ENCODE measurements around the gene EME1.

GRCh38 chr17:50407921-50408320 lies 34.9 kb downstream of the EME1 start:
- TF ChIP-seq CTCF (IDR thresholded peaks at IDR 0.05; ENCODE audit: extremely low read depth in 1 of 2, insufficient read depth in 1 of 2, low read depth in 1 of 2, low read length in 2 of 2) (no peak), POLR2A (IDR thresholded peaks at IDR 0.05; ENCODE audit: low read depth, low read length) (no peak), POLR2AphosphoS5 (IDR thresholded peaks at IDR 0.05; ENCODE audit: insufficient read depth, low read depth, low read length) (no peak), EZH2 (IDR thresholded peaks at IDR 0.05; ENCODE audit: borderline replicate concordance, low read depth, low read length, severe bottlenecking) (no peak), GATA2 (IDR thresholded peaks at IDR 0.05; ENCODE audit: insufficient read depth, insufficient read length, low read depth, low read length) (no peak)
